H1 (cell line): ENCODE results near the gene CNIH4. TPM values are rescaled to one million over a fixed set of nuclear protein-coding genes. Genes with fewer than 3 reads are reported as not detected.

Experiments
- CTCF ChIA-PET: fragments of 300-600 bp; sonication (Branson Sonifier 250); formaldehyde crosslinking; loops from one replicate; lab custom pipeline; 2021; ENCODE audit not compliant: partially characterized antibody; lab: Charles Lee
- POLR2A ChIA-PET: fragments of 300-600 bp; sonication (Branson Sonifier 250); formaldehyde crosslinking; loops from one replicate; lab custom pipeline; 2021; ENCODE audit warnings: inconsistent platforms; ENCODE audit not compliant: partially characterized antibody; lab: Charles Lee
- DNase-seq, 2 experiments: peaks; one replicate each; pipeline versions ENCODE4 v3.0.0 to v3.0.0-alpha.2; 2010 to 2022; ENCODE audit warnings: low spot score in 2 of 2, low read depth in 1 of 2, mixed read lengths in 1 of 2
- FAIRE-seq: peaks from 2 replicates; lab custom pipeline; 2011; peaks lifted over from hg19 to GRCh38; lab: Jason Lieb, UNC
- H2AFZ ChIP-seq: 2 replicates; pipeline ENCODE4 v1.8.1; 2012; ENCODE audit warnings: low read length, inconsistent platforms
- H2AK5ac ChIP-seq: 2 replicates; pipeline ENCODE4 v1.6.1; 2013; ENCODE audit warnings: low read depth, low read length
- H2BK120ac ChIP-seq: replicated peaks from 2 replicates; pipeline ENCODE3; 2013; ENCODE audit warnings: low read depth, low read length, inconsistent platforms
- H2BK12ac ChIP-seq: 2 replicates; pipeline ENCODE4 v1.6.1; 2013; ENCODE audit warnings: low read depth, low read length
- H2BK15ac ChIP-seq: 2 replicates; pipeline ENCODE4 v1.6.1; 2013; ENCODE audit warnings: low read length
- H2BK20ac ChIP-seq: 2 replicates; pipeline ENCODE4 v1.6.1; 2013; ENCODE audit warnings: low read length
- H2BK5ac ChIP-seq: 2 replicates; pipeline ENCODE4 v1.6.1; 2013; ENCODE audit warnings: low read depth, low read length
- H3K14ac ChIP-seq: 2 replicates; pipeline ENCODE4 v1.6.1; 2013; ENCODE audit warnings: inconsistent platforms; ENCODE audit not compliant: insufficient read length
- H3K18ac ChIP-seq: 2 replicates; pipeline ENCODE4 v1.6.1; 2013; ENCODE audit warnings: low read length; ENCODE audit errors: extremely low read depth
- H3K23ac ChIP-seq: 2 replicates; pipeline ENCODE4 v1.6.1; 2013; ENCODE audit warnings: inconsistent platforms; ENCODE audit not compliant: insufficient read length
- H3K23me2 ChIP-seq: 2 replicates; pipeline ENCODE4 v1.6.1; 2013; ENCODE audit warnings: low read depth, low read length
- H3K27ac ChIP-seq: 2 replicates; pipeline ENCODE4 v1.6.1; 2011; ENCODE audit warnings: low read depth, low read length, inconsistent platforms
- H3K27me3 ChIP-seq, 4 experiments: replicated peaks in 1 of 4; 1 replicate in 1 of 4; 2 replicates in 3 of 4; pipeline versions ENCODE4 v1.6.1 to v1.8.1; 2011 to 2013; ENCODE audit warnings: low read length in 3 of 4, mild to moderate bottlenecking in 3 of 4, inconsistent platforms in 2 of 4, mixed read lengths in 2 of 4, moderate library complexity in 1 of 4; ENCODE audit not compliant: control insufficient read depth in 3 of 4, insufficient read depth in 3 of 4; ENCODE audit errors: extremely low read depth in 1 of 4
- H3K36me3 ChIP-seq, 4 experiments: 2 replicates each; pipeline versions ENCODE4 v1.6.1 to v1.8.1; 2011 to 2013; ENCODE audit warnings: mild to moderate bottlenecking in 4 of 4, low read length in 3 of 4, moderate library complexity in 2 of 4, control low read depth in 1 of 4, inconsistent platforms in 1 of 4; ENCODE audit not compliant: insufficient read depth in 4 of 4, control insufficient read depth in 2 of 4
- H3K4ac ChIP-seq: replicated peaks from 2 replicates; pipeline ENCODE3; 2013; ENCODE audit warnings: low read length, low read depth, mixed read lengths, inconsistent platforms; ENCODE audit not compliant: insufficient read length
- H3K4me1 ChIP-seq, 4 experiments: replicated peaks in 1 of 4; 1 replicate in 1 of 4; 2 replicates in 3 of 4; pipeline versions ENCODE4 v1.6.1 to v1.8.1; 2011 to 2013; ENCODE audit warnings: low read length in 3 of 4, inconsistent platforms in 2 of 4, mixed read lengths in 1 of 4; ENCODE audit not compliant: insufficient read depth in 4 of 4, control insufficient read depth in 3 of 4
- H3K4me2 ChIP-seq, 2 experiments: 2 replicates each; pipeline versions ENCODE4 v1.6.1 to v1.8.1; 2011 to 2013; ENCODE audit warnings: low read depth in 2 of 2, low read length in 2 of 2, control low read depth in 1 of 2, inconsistent platforms in 1 of 2, mild to moderate bottlenecking in 1 of 2; ENCODE audit not compliant: insufficient read depth in 1 of 2
- H3K4me3 ChIP-seq, 4 experiments: fragments of 200-600, 300-600 bp in 1 of 4; sonication (generic), shearing (Covaris generic), sonication (Bioruptor Twin) in 1 of 4; 2 replicates each; pipeline versions ENCODE4 v1.5.1 to v1.8.1; 2011 to 2016; ENCODE audit warnings: low read length in 4 of 4, low read depth in 3 of 4, control low read depth in 2 of 4, inconsistent platforms in 2 of 4, mild to moderate bottlenecking in 2 of 4, mixed read lengths in 1 of 4, moderate library complexity in 1 of 4; ENCODE audit not compliant: insufficient read depth in 2 of 4; ENCODE audit errors: extremely low read depth in 1 of 4
- H3K56ac ChIP-seq: replicated peaks from 2 replicates; pipeline ENCODE3; 2013; ENCODE audit warnings: low read depth, mild to moderate bottlenecking, mixed read lengths, low read length, inconsistent platforms; ENCODE audit not compliant: insufficient read length
- H3K79me1 ChIP-seq: 2 replicates; pipeline ENCODE4 v1.6.1; 2013; ENCODE audit warnings: low read depth, low read length, control low read depth
- H3K79me2 ChIP-seq, 2 experiments: 2 replicates each; pipeline versions ENCODE4 v1.6.1 to v1.8.1; 2012 to 2013; ENCODE audit warnings: low read length in 2 of 2, mild to moderate bottlenecking in 2 of 2, inconsistent platforms in 1 of 2; ENCODE audit not compliant: insufficient read depth in 2 of 2, control insufficient read depth in 1 of 2
- H3K9ac ChIP-seq, 4 experiments: replicated peaks in 1 of 4; 1 replicate in 1 of 4; 2 replicates in 3 of 4; pipeline versions ENCODE4 v1.6.1 to v1.8.1; 2011 to 2013; ENCODE audit warnings: low read depth in 3 of 4, low read length in 3 of 4, control low read depth in 2 of 4, mild to moderate bottlenecking in 2 of 4, moderate library complexity in 2 of 4, inconsistent platforms in 1 of 4; ENCODE audit errors: extremely low read depth in 1 of 4
- H3K9me3 ChIP-seq, 2 experiments: 2 replicates each; pipeline versions ENCODE4 v1.6.1 to v1.8.1; 2012 to 2013; ENCODE audit warnings: mild to moderate bottlenecking in 2 of 2, moderate library complexity in 2 of 2, control low read depth in 1 of 2, inconsistent platforms in 1 of 2, low read depth in 1 of 2, low read length in 1 of 2, mixed read lengths in 1 of 2; ENCODE audit not compliant: insufficient read depth in 2 of 2
- H4K20me1 ChIP-seq, 2 experiments: replicated peaks in 1 of 2; 2 replicates each; pipeline versions ENCODE3 to v1.8.1; 2011 to 2013; ENCODE audit warnings: inconsistent platforms in 2 of 2, low read length in 2 of 2, mild to moderate bottlenecking in 1 of 2; ENCODE audit not compliant: insufficient read depth in 2 of 2, control insufficient read depth in 1 of 2
- H4K5ac ChIP-seq: 2 replicates; pipeline ENCODE4 v1.6.1; 2013; ENCODE audit warnings: low read length, low read depth, mixed read lengths, inconsistent platforms; ENCODE audit not compliant: insufficient read length
- H4K8ac ChIP-seq: 2 replicates; pipeline ENCODE4 v1.8.0; 2013; ENCODE audit warnings: mild to moderate bottlenecking, moderate library complexity, low read length, inconsistent platforms; ENCODE audit not compliant: insufficient read depth; ENCODE audit errors: extremely low read depth
- H4K91ac ChIP-seq: replicated peaks from 2 replicates; pipeline ENCODE3; 2013; ENCODE audit warnings: low read length, mixed read lengths, inconsistent platforms; ENCODE audit not compliant: insufficient read length
- CHD1 ChIP-seq: IDR thresholded peaks from 2 replicates; pipeline ENCODE4 v1.6.1; 2012; ENCODE audit warnings: low read depth, low read length, improper control_type of control experiment
- CREB1 ChIP-seq: IDR thresholded peaks from 2 replicates; pipeline ENCODE4 v1.6.1; 2012; ENCODE audit warnings: inconsistent platforms
- EGR1 ChIP-seq: IDR thresholded peaks from 2 replicates; pipeline ENCODE4 v1.6.1; 2011; ENCODE audit warnings: low read depth, low read length, borderline replicate concordance
- GTF2F1 ChIP-seq: IDR thresholded peaks from 2 replicates; pipeline ENCODE4 v1.6.1; 2012; ENCODE audit warnings: low read depth, low read length, improper control_type of control experiment, borderline replicate concordance
- HDAC6 ChIP-seq: IDR thresholded peaks from one replicate; pipeline ENCODE4 v1.7.1; 2012; ENCODE audit warnings: low read depth, mild to moderate bottlenecking, inconsistent platforms, low read length, moderate library complexity
- MAFK ChIP-seq: IDR thresholded peaks from 2 replicates; pipeline ENCODE4 v1.6.1; 2012; ENCODE audit warnings: low read depth, mild to moderate bottlenecking, improper control_type of control experiment, low read length
- MAX ChIP-seq: IDR thresholded peaks from 2 replicates; pipeline ENCODE4 v1.6.1; 2012; ENCODE audit warnings: inconsistent platforms
- NRF1 ChIP-seq: IDR thresholded peaks from 2 replicates; pipeline ENCODE4 v1.6.1; 2011; ENCODE audit warnings: mild to moderate bottlenecking, low read depth, low read length, improper control_type of control experiment
- RAD21 ChIP-seq, 2 experiments: IDR thresholded peaks in 1 of 2; conservative IDR thresholded peaks in 1 of 2; 2 replicates each; pipeline ENCODE4 v1.6.1; 2011; ENCODE audit warnings: low read depth in 2 of 2, low read length in 2 of 2, improper control_type of control experiment in 1 of 2, inconsistent platforms in 1 of 2, mild to moderate bottlenecking in 1 of 2, moderate library complexity in 1 of 2
- RFX5 ChIP-seq: IDR thresholded peaks from 2 replicates; pipeline ENCODE4 v1.6.1; 2011; ENCODE audit warnings: low read depth, low read length, improper control_type of control experiment, borderline replicate concordance
- TAF1 ChIP-seq: IDR thresholded peaks from 2 replicates; pipeline ENCODE4 v1.6.1; 2011; ENCODE audit warnings: mild to moderate bottlenecking, low read depth, low read length
- USF2 ChIP-seq: IDR thresholded peaks from 2 replicates; pipeline ENCODE4 v1.6.1; 2011; ENCODE audit warnings: low read length, improper control_type of control experiment
- WGBS, 2 experiments: shearing (Covaris generic) in 1 of 2; methylation state at CpG; one replicate each; pipeline versions ENCODE4 v1.1.6 to v1.1.7; 2013 to 2015; ENCODE audit warnings: low lambda C conversion rate in 2 of 2, mixed read lengths in 2 of 2, inconsistent platforms in 1 of 2, low coverage in 1 of 2, missing lambda C conversion rate in 1 of 2; ENCODE audit not compliant: insufficient replicate concordance in 2 of 2, insufficient coverage in 1 of 2, insufficient read length in 1 of 2; ENCODE audit errors: extremely low coverage in 1 of 2, missing lambda C conversion rate in 1 of 2; 5-methylcytosine and 5-hydroxymethylcytosine counted together
- polyA plus RNA-seq, 7 experiments: library from polyadenylated mRNA; depleted of rRNA in 3 of 7; stranded (reverse) in 5 of 7; unstranded in 2 of 7; fragments of >200 nt in 5 of 7; fragments of 200-250 nt in 2 of 7; gene quantifications; 1 replicate in 5 of 7; 2 replicates in 1 of 7; 4 replicates in 1 of 7; pipeline versions ENCODE4 v1.2.1 to v1.2.3, GENCODE V29; 2011 to 2013; ENCODE audit warnings: missing spikeins in 2 of 7, mixed read lengths in 2 of 7
- total RNA-seq: library from RNA; stranded (reverse); fragmentation: NEBNext Ultra II Directional; extraction: Animal tissue kit (Norgen Biotek cat#: 25700); gene quantifications from 2 replicates; pipeline ENCODE4 v1.2.1, GENCODE V29; 2021

The CNIH4 gene
- total and polyA plus RNA-seq, 2 of the 8 experiments (the other 6 are each of a cell fraction or from before 2014, with no cell fraction given) = 76.2 to 151 TPM

DNA sequence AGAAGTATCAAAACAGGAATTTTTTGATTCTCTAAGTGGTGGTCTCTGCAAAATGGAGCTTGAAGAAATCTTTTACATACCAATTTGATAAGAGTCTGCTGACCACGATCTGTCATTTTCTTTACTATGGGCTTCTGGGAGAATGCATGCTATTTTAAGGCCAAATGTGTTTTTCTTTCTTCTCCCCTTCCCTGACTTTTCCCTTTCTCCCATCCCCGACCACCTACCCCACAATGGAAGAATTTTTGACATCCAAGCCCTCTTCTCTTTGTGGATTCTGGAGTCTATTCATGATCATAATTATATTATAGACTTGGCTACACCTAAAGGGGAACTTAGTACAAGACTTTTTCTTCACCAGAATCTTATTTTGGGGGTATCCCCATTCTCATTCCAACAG lies 31.3 kb downstream of the CNIH4 start:
- Histone ChIP-seq H4K5ac (no peak overlapping the region), H2BK120ac (no peak overlapping the region), H2BK12ac (no peak overlapping the region), H3K9ac (no peak overlapping the region), H3K4me1 (no peaks in the 10 kb centered on the region), H3K4ac (no peak overlapping the region), H3K4me3 (no peak overlapping the region), H4K8ac (no peak overlapping the region), H3K36me3 (peaks cover 6 to 75% (median 29%) of the 10 kb centered on the region in 4 experiments; a peak in 7 of 8 replicates), H3K56ac (no peak overlapping the region), H2BK15ac (no peak overlapping the region), H3K23me2 (no peaks in the 10 kb centered on the region), H2AFZ (no peak overlapping the region), H2BK5ac (no peak overlapping the region), H3K79me1 (no peaks in the 10 kb centered on the region), H3K27me3 (no peaks in the 10 kb centered on the region), H3K18ac (no peak overlapping the region), H2AK5ac (no peak overlapping the region), H2BK20ac (no peak overlapping the region), H4K91ac (no peak overlapping the region), H3K27ac (no peak overlapping the region), H3K79me2 (no peaks in the 10 kb centered on the region), H3K9me3 (no peaks in the 10 kb centered on the region), H3K4me2 (no peak overlapping the region), H4K20me1 (no peaks in the 10 kb centered on the region), H3K14ac (no peak overlapping the region), H3K23ac (no peak overlapping the region)
- FAIRE-seq (no peak), DNase-seq (no peak)
- ChIA-PET POLR2A (interaction anchor here (0.6 to 1.5 kb wide), 3 partner anchors 21 to 69 kb away, joined by 3 to 4 read pairs (median 3); no protein-coding TSS in a partner anchor), CTCF (interaction anchor here (0.6 to 2.0 kb wide), 2 partner anchors 69 to 1606 kb away, joined by 3 to 10 read pairs; no protein-coding TSS in a partner anchor)
- 77% methylated on average over 2 of the region's 2 CpGs; no CpG with 5 or more reads in 1 of the 2 experiments for WGBS, 2 experiments
- TF ChIP-seq RAD21 (IDR thresholded peaks at IDR 0.05 in 1 of 2, conservative IDR thresholded peaks at IDR 0.05 in 1 of 2; ENCODE audit: low read depth in 2 of 2, low read length in 2 of 2) (no peak), NRF1 (no peak), CREB1 (no peak), TAF1 (no peak), MAFK (no peak), MAX (no peak), GTF2F1 (no peak), CHD1 (no peak), USF2 (no peak), HDAC6 (no peak), EGR1 (no peak), RFX5 (no peak)
